Measurements from ENCODE around the gene PARP6. TPM values are rescaled to one million over a fixed set of nuclear protein-coding genes. Genes with fewer than 3 reads are reported as not detected.
A peak's percentile ranks its signal among the peaks of the same experiment; 100 is the strongest.
"Not testable (repeated sequence)": the region's sequence is repeated elsewhere in the genome, so short reads cannot be mapped to it uniquely, and the experiment has no call there.

Gene PARP6
- total RNA-seq, 1 donor from 2014 or later = 93.9 TPM

- TF ChIP-seq CTCF (IDR thresholded peaks at IDR 0.05) = no peak
- DNase-seq (ENCODE audit: extremely low spot score, unreplicated experiment) = no peak
- H3K9me3 Mint-ChIP-seq (ENCODE audit: unreplicated experiment) = no peaks in the 10 kb centered on the region
- H3K4me3 Mint-ChIP-seq (ENCODE audit: unreplicated experiment) = no peak overlapping the region
- H3K27me3 Mint-ChIP-seq (ENCODE audit: unreplicated experiment) = peaks cover 12% of the 10 kb centered on the region
- H3K27ac Mint-ChIP-seq (ENCODE audit: unreplicated experiment) = no peak overlapping the region
- H3K4me1 Mint-ChIP-seq (ENCODE audit: unreplicated experiment) = no peaks in the 10 kb centered on the region
- no peaks in the 10 kb centered on the region for H3K36me3 Mint-ChIP-seq (ENCODE audit: unreplicated experiment)
Measured at GRCh38 chr15:72278737-72279136, 6.4 kb upstream of the PARP6 start.

DNA sequence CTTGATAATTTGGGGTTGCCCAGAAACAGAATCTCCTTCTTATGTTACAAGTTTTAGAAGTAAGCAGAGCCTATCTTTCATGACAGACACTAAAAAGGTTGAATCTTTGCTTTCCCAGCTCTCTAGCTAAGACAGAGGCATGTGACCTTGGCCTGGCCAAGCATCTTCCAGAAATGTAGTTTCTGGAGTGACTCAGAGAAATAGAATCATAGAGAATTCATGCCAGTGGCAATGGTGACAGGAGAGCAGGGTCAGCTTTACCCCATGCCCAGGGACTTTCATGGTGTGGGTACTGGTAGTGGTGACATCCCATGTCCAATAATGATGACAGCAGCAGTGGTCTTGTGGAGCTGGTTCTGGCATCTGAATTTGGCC, 4.0 kb upstream of the PARP6 start:
- no peak overlapping the region for H3K4me3 Mint-ChIP-seq (ENCODE audit: unreplicated experiment)

GRCh38 chr15:72275635-72276325, 3.4 kb upstream of the PARP6 start:
- H3K4me3 Mint-ChIP-seq (ENCODE audit: unreplicated experiment); DNase-seq (ENCODE audit: extremely low spot score, unreplicated experiment); H3K27ac Mint-ChIP-seq (ENCODE audit: unreplicated experiment); H3K9me3 Mint-ChIP-seq (ENCODE audit: unreplicated experiment); H3K36me3 Mint-ChIP-seq (ENCODE audit: unreplicated experiment): not testable (repeated sequence)
- Mint-ChIP-seq H3K4me1 (ENCODE audit: unreplicated experiment) (peaks cover 22% of the 10 kb centered on the region), H3K27me3 (ENCODE audit: unreplicated experiment) (peaks cover 12% of the 10 kb centered on the region)

More for the DNA sequence above, 4.0 kb upstream of the PARP6 start:
- TF ChIP-seq CTCF (IDR thresholded peaks at IDR 0.05) = no peak
- H3K36me3 Mint-ChIP-seq (ENCODE audit: unreplicated experiment) = no peaks in the 10 kb centered on the region
- H3K9me3 Mint-ChIP-seq (ENCODE audit: unreplicated experiment) = no peaks in the 10 kb centered on the region
- H3K4me1 Mint-ChIP-seq (ENCODE audit: unreplicated experiment) = peaks cover 16% of the 10 kb centered on the region
- H3K27me3 Mint-ChIP-seq (ENCODE audit: unreplicated experiment) = peaks cover 12% of the 10 kb centered on the region
- no peak overlapping the region for H3K27ac Mint-ChIP-seq (ENCODE audit: unreplicated experiment)
- DNase-seq (ENCODE audit: extremely low spot score, unreplicated experiment) = no peak

GRCh38 chr15:72272997-72273352, 621 bp upstream of the PARP6 start:
- Mint-ChIP-seq H3K4me3 (ENCODE audit: unreplicated experiment) (peak overlapping the region; percentile 78), H3K27ac (ENCODE audit: unreplicated experiment) (peak overlapping the region; percentile 84), H3K36me3 (ENCODE audit: unreplicated experiment) (peaks cover 3% of the 10 kb centered on the region), H3K27me3 (ENCODE audit: unreplicated experiment) (peaks cover 9% of the 10 kb centered on the region), H3K9me3 (ENCODE audit: unreplicated experiment) (no peaks in the 10 kb centered on the region), H3K4me1 (ENCODE audit: unreplicated experiment) (peaks cover 28% of the 10 kb centered on the region)
- TF ChIP-seq CTCF (IDR thresholded peaks at IDR 0.05) = peak; percentile 4
- no peak for DNase-seq (ENCODE audit: extremely low spot score, unreplicated experiment)

DNA sequence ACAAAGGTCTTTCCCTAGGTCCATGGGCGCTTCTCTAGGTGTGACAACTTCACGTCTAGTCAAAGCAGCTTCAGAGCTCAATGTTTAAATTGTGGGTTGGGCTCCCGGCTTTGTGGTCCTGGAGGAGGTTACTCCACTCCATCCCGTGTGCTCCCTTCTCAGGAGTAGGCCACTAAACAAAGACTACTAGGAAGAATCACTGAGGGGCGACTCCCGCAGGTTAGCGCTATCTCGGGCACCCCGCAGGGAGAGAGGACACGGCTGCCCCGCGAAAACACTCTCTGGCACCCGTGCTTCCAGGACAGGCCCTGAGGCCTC, 500 bp downstream of the PARP6 start:
- Mint-ChIP-seq H3K27ac (ENCODE audit: unreplicated experiment) (peak overlapping the region; percentile 83), H3K36me3 (ENCODE audit: unreplicated experiment) (peaks cover 6% of the 10 kb centered on the region), H3K4me1 (ENCODE audit: unreplicated experiment) (peaks cover 28% of the 10 kb centered on the region), H3K27me3 (ENCODE audit: unreplicated experiment) (peaks cover 9% of the 10 kb centered on the region), H3K4me3 (ENCODE audit: unreplicated experiment) (peak overlapping the region; percentile 88), H3K9me3 (ENCODE audit: unreplicated experiment) (no peaks in the 10 kb centered on the region)
- TF ChIP-seq CTCF (IDR thresholded peaks at IDR 0.05) = no peak
- no peak for DNase-seq (ENCODE audit: extremely low spot score, unreplicated experiment)

GRCh38 chr15:72271221-72271620, 1.1 kb downstream of the PARP6 start:
- Mint-ChIP-seq H3K9me3 (ENCODE audit: unreplicated experiment) (no peaks in the 10 kb centered on the region), H3K27me3 (ENCODE audit: unreplicated experiment) (peaks cover 9% of the 10 kb centered on the region), H3K36me3 (ENCODE audit: unreplicated experiment) (peaks cover 7% of the 10 kb centered on the region), H3K4me3 (ENCODE audit: unreplicated experiment) (peak overlapping the region; percentile 88), H3K27ac (ENCODE audit: unreplicated experiment) (peak overlapping the region; percentile 83), H3K4me1 (ENCODE audit: unreplicated experiment) (peaks cover 28% of the 10 kb centered on the region)
- no peak for TF ChIP-seq CTCF (IDR thresholded peaks at IDR 0.05)
- DNase-seq (ENCODE audit: extremely low spot score, unreplicated experiment) = no peak

All from osteocyte (in vitro differentiated cells).